ENCODE measurements around the gene TMEM141. TPM values are rescaled to one million over a fixed set of nuclear protein-coding genes. Genes with fewer than 3 reads are reported as not detected.
"Not testable (repeated sequence)": the region's sequence is repeated elsewhere in the genome, so short reads cannot be mapped to it uniquely, and the experiment has no call there.

The TMEM141 gene
- total and polyA plus RNA-seq, 2 experiments from 2014 or later, result 51.7 to 59.4 TPM

DNA sequence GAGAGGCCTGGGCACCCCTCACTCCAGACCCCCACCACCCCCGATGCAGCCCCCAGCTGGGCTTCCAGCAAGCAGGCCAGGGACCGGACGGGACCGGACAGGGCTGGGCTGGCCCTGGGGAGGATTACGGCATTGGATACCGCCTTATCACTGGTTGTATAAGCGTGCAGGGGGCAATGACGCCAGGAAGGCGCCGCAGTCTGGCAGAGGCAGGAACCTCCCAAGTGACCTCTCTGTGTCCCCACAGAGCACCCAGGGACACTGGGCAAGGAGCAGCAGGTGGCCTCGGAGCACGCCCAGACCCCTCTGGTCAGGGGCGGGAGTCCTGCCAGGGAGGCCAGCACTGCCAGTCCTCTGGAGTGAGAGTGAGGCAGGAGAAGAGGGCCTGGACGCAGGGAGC, 26.1 kb upstream of the TMEM141 start:
- H3K27me3 ChIP-seq (replicated peaks; ENCODE audit: insufficient read depth), result peaks cover 8% of the 10 kb centered on the region; the same call in 1 of the 2 replicates
- DNase-seq, result no peak
- H3K9ac ChIP-seq, result no peak overlapping the region
- in situ Hi-C loops (cut with MboI), result no loop called here
- H4K20me1 ChIP-seq (ENCODE audit: insufficient read depth), result no peaks in the 10 kb centered on the region
- no peak overlapping the region for H3K4me2 ChIP-seq (ENCODE audit: unreplicated experiment)
- H3K4me3 ChIP-seq, result no peak overlapping the region
- WGBS, 2 experiments (ENCODE audit: low coverage in 1 of 2, low lambda C conversion rate in 2 of 2, missing lambda C conversion rate in 2 of 2), result 59 to 67% methylated on average over 14 of the region's 14 CpGs
- H3F3A ChIP-seq (ENCODE audit: insufficient read depth), result no peaks in the 10 kb centered on the region
- no peak overlapping the region for H2AFZ ChIP-seq
- no peak for TF ChIP-seq EZH2 (IDR thresholded peaks at IDR 0.05; ENCODE audit: insufficient read depth, poor library complexity, severe bottlenecking)
- no peaks in the 10 kb centered on the region for H3K9me3 ChIP-seq (ENCODE audit: low read depth)
- no peaks in the 10 kb centered on the region for H3K4me1 ChIP-seq (ENCODE audit: insufficient read depth)
- no peaks in the 10 kb centered on the region for H3K36me3 ChIP-seq (ENCODE audit: low read depth)
- H3K9me2 ChIP-seq (ENCODE audit: insufficient read depth), result no peaks in the 10 kb centered on the region
- no peak overlapping the region for H3K27ac ChIP-seq
- H3K79me2 ChIP-seq (ENCODE audit: insufficient read depth), result no peaks in the 10 kb centered on the region

DNA sequence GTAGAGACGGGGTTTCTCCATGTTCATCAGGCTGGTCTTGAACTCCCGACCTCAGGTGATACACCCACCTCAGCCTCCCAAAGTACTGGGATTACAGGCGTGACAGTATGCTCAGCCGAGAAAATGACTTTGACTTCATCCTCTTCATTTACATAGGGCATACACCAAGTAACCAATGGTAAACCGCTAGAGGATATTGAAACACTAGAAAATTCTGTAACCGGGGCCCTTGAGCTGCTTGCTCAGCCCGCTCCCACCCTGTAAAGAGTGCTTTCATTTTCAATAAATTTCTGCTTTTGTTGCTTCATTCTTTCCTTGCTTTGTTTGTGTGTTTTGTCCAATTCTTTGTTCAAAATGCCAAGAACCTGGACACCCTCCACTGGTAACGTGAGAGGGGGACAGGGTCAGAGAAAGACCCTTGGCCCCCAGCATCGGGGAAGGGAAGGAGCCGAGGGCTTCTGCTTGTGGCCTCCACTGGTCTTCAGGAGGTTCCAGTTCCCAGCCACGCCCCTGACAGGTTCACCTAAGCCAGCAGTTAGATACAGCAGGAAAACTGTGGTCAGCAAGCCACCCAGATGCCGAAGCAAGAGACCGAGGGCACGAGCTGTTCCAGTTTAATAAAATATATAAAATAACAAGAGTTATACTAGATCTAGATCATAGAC, 25.3 kb upstream of the TMEM141 start:
- H3K4me2 ChIP-seq (ENCODE audit: unreplicated experiment); H3K27me3 ChIP-seq (replicated peaks; ENCODE audit: insufficient read depth); H3K9me3 ChIP-seq (ENCODE audit: low read depth); H3K79me2 ChIP-seq (ENCODE audit: insufficient read depth); H4K20me1 ChIP-seq (ENCODE audit: insufficient read depth); H3K36me3 ChIP-seq (ENCODE audit: low read depth); H2AFZ ChIP-seq; H3K27ac ChIP-seq; H3K9ac ChIP-seq; H3K4me1 ChIP-seq (ENCODE audit: insufficient read depth); H3F3A ChIP-seq (ENCODE audit: insufficient read depth); DNase-seq; H3K4me3 ChIP-seq; in situ Hi-C loops (cut with MboI); H3K9me2 ChIP-seq (ENCODE audit: insufficient read depth): not testable (repeated sequence)
- 73% methylated on average over 14 of the region's 14 CpGs for WGBS, 2 experiments (ENCODE audit: low coverage in 1 of 2, low lambda C conversion rate in 2 of 2, missing lambda C conversion rate in 2 of 2)

DNA sequence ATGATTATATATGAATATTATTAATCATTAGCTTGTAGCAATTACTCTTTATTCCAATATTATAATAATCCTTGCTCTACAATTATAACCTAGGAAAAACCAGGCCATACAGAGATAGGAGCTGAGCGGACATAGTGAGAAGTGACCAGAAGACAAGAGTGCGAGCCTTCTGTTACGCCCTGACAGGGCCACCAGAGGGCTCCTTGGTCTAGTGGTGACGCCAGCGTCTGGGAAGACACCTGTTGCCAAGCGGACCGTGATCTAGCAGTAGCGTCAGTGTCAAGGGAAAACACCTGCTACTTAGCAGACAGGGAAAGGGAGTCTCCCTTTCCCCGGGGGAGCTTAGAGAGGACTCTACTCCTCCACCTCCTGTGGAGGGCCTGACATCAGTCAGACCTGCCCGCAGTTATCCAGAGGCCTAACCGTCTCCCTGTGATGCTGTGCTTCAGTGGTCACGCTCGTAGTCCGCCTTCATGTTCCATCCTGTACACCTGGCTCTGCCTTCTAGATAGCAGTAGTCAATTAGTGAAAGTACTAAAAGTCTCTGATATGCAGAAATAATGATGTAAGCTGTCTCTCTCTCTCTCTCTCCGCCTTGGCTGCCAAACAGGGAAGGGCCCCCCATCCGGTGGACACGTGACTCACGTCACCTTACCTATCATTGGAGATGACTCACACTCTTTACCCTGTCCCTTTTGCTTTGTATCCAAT, 24.6 kb upstream of the TMEM141 start:
- H3K4me1 ChIP-seq (ENCODE audit: insufficient read depth); H3K9me2 ChIP-seq (ENCODE audit: insufficient read depth); in situ Hi-C loops (cut with MboI); H3K36me3 ChIP-seq (ENCODE audit: low read depth); H3K27me3 ChIP-seq (replicated peaks; ENCODE audit: insufficient read depth); H3K27ac ChIP-seq; H4K20me1 ChIP-seq (ENCODE audit: insufficient read depth); H3K9me3 ChIP-seq (ENCODE audit: low read depth); H3K9ac ChIP-seq; H3K79me2 ChIP-seq (ENCODE audit: insufficient read depth); H3K4me2 ChIP-seq (ENCODE audit: unreplicated experiment); H2AFZ ChIP-seq; H3K4me3 ChIP-seq; H3F3A ChIP-seq (ENCODE audit: insufficient read depth): not testable (repeated sequence)
- DNase-seq, result peak; percentile 71
- 41 to 59% methylated on average over 13 to 18 of the region's 18 CpGs for WGBS, 2 experiments (ENCODE audit: low coverage in 1 of 2, low lambda C conversion rate in 2 of 2, missing lambda C conversion rate in 2 of 2)

DNA sequence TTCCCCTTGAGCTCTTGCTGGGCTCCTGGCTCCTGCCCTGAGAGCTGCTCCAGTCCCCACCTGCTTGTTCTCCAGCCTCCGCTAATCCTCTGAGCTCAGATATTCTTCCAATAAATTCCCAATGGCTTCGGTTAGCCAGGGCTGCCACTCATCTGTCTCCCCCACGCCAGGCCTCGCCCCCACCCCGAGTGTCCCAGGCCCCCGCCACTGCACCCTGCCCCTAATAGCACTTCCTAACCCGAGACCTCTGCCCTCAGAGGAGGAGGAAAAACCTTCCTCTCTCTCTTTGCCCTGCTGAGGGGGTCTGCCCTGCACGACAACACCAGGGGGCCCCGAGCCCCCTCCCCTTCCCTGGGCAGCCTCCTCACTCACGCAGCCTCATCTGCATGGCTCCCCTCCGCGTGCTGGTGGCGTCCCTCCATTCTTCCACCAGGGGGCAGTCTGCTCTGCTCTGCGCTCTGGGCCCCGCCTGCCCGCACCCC, 21.4 kb upstream of the TMEM141 start:
- Histone ChIP-seq H3F3A (ENCODE audit: insufficient read depth) (no peaks in the 10 kb centered on the region), H3K9me3 (ENCODE audit: low read depth) (no peaks in the 10 kb centered on the region), H3K4me2 (ENCODE audit: unreplicated experiment) (no peak overlapping the region), H3K4me1 (ENCODE audit: insufficient read depth) (no peaks in the 10 kb centered on the region), H3K9ac (no peak overlapping the region), H4K20me1 (ENCODE audit: insufficient read depth) (no peaks in the 10 kb centered on the region), H2AFZ (no peak overlapping the region), H3K4me3 (no peak overlapping the region), H3K27me3 (replicated peaks; ENCODE audit: insufficient read depth) (peaks cover 8% of the 10 kb centered on the region; the same call in 1 of the 2 replicates), H3K9me2 (ENCODE audit: insufficient read depth) (no peaks in the 10 kb centered on the region), H3K36me3 (ENCODE audit: low read depth) (no peaks in the 10 kb centered on the region), H3K79me2 (ENCODE audit: insufficient read depth) (no peaks in the 10 kb centered on the region), H3K27ac (no peak overlapping the region)
- 0 to 13% methylated on average over 1 to 16 of the region's 16 CpGs for WGBS, 2 experiments (ENCODE audit: low coverage in 1 of 2, low lambda C conversion rate in 2 of 2, missing lambda C conversion rate in 2 of 2)
- DNase-seq, result peak; percentile 50
- TF ChIP-seq EZH2 (IDR thresholded peaks at IDR 0.05; ENCODE audit: insufficient read depth, poor library complexity, severe bottlenecking), result no peak
- no peak for TF ChIP-seq EZH2phosphoT487 (IDR thresholded peaks at IDR 0.05; ENCODE audit: insufficient read depth, low read depth)
- in situ Hi-C loops (cut with MboI), result loop anchor here (10.0 kb wide), 1 partner anchor 265 kb away; the partner anchor contains the start of gene FUT7

Data from GM23248 (cell line).